IgD-negative memory B cell (primary cell): ENCODE data around the gene MEF2D. TPM values are rescaled to one million over a fixed set of nuclear protein-coding genes. Genes with fewer than 3 reads are reported as not detected.

ENCODE experiments used
- H3K27ac Mint-ChIP-seq, 3 donors: one replicate each; pipeline ENCODE4 v1.8.0; 2020 to 2022; ENCODE audit warnings: mild to moderate bottlenecking in 3 of 3, mixed read lengths in 3 of 3, moderate library complexity in 1 of 3
- H3K27me3 Mint-ChIP-seq: one replicate; pipeline ENCODE4 v1.8.0; 2021; ENCODE audit warnings: mixed read lengths
- H3K36me3 Mint-ChIP-seq: one replicate; pipeline ENCODE4 v1.8.0; 2020; ENCODE audit warnings: mild to moderate bottlenecking, mixed read lengths
- H3K4me1 Mint-ChIP-seq, 3 donors: one replicate each; pipeline ENCODE4 v1.8.0; 2020 to 2022; ENCODE audit warnings: mixed read lengths in 3 of 3, mild to moderate bottlenecking in 1 of 3
- H3K4me3 Mint-ChIP-seq, 4 donors: one replicate each; pipeline ENCODE4 v1.8.0; 2020 to 2022; ENCODE audit warnings: mild to moderate bottlenecking in 4 of 4, mixed read lengths in 4 of 4, moderate library complexity in 3 of 4
- H3K9me3 Mint-ChIP-seq, 3 donors: one replicate each; pipeline ENCODE4 v1.8.0; 2020 to 2021; ENCODE audit warnings: mixed read lengths in 3 of 3, mild to moderate bottlenecking in 1 of 3
- polyA plus RNA-seq: library from polyadenylated mRNA; unstranded; fragments of 300-500 nt; fragmentation: Illumina TruSeq; gene quantifications from one replicate; pipeline ENCODE4 v1.2.3, GENCODE V29; 2021

Gene MEF2D
- polyA plus RNA-seq, 1 donor from 2014 or later, result 16.2 TPM

DNA sequence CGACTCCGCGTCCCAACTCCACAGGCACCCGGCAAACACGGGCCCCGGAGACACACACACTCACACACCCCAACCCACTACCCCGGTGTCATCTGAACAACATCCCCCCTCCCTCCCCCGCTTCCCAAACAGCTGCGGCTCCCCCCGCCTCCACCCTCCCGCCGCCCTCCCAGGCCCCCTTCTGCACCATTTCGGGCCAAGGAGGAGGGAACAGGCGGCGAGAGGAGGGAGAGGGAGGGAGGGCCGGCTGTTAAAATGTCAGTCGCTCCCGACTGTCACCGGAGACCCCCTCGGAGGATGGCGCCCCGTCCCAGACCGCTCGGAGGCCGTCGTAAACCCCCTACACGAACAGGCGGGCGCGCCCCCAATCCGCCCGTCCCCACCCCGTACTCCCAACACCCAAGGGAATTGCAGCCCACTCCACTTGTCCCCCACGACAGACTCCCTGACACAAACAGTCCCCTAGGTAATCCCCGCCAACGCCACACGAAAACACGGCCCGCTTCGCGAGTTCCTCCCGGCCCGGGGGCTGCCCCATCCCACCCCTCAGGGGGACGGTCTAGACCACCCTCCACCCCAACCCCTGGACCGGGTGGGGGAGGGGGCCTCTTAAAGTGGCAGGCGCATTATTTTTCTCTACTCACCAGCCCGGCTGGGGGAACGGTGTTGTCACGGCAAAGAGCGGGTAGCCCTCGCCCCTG is 583 bp downstream of the MEF2D start:
- Mint-ChIP-seq H3K4me3 (peak overlapping the region; percentile 80 to 96 (median 92)), H3K27ac (peak overlapping the region; percentile 92 to 98 (median 93)), H3K36me3 (peaks cover 1% of the 10 kb centered on the region), H3K9me3 (no peaks in the 10 kb centered on the region), H3K27me3 (no peaks in the 10 kb centered on the region), H3K4me1 (peaks cover 52 to 64% (median 64%) of the 10 kb centered on the region in 3 donors)

- Mint-ChIP-seq H3K4me1 (peaks cover 51 to 67% (median 62%) of the 10 kb centered on the region in 3 donors), H3K27me3 (no peaks in the 10 kb centered on the region), H3K27ac (peak overlapping the region; percentile 92 to 98 (median 93)), H3K9me3 (no peaks in the 10 kb centered on the region), H3K4me3 (peak overlapping the region; percentile 80 to 96 (median 92)), H3K36me3 (peaks cover 1% of the 10 kb centered on the region)
These were observed 1.3 kb downstream of the MEF2D start for GRCh38 chr1:156499194-156499841.

- Mint-ChIP-seq H3K27ac (peak overlapping the region; percentile 92 to 98 (median 93)), H3K4me3 (peak overlapping the region; percentile 80 to 96 (median 92)), H3K36me3 (peaks cover 1% of the 10 kb centered on the region), H3K4me1 (peaks cover 50 to 67% (median 63%) of the 10 kb centered on the region in 3 donors), H3K27me3 (no peaks in the 10 kb centered on the region), H3K9me3 (no peaks in the 10 kb centered on the region)
These were observed 2.0 kb downstream of the MEF2D start for GRCh38 chr1:156498432-156499193.

- peak overlapping the region; percentile 80 to 96 (median 92) for H3K4me3 Mint-ChIP-seq
- H3K36me3 Mint-ChIP-seq, result peaks cover 1% of the 10 kb centered on the region
- peaks cover 54 to 67% (median 60%) of the 10 kb centered on the region in 3 donors for H3K4me1 Mint-ChIP-seq
These were observed 2.7 kb downstream of the MEF2D start for GRCh38 chr1:156497743-156498431.

GRCh38 chr1:156497078-156497742 is 3.4 kb downstream of the MEF2D start:
- Mint-ChIP-seq H3K9me3 (no peaks in the 10 kb centered on the region), H3K4me1 (peaks cover 58 to 68% (median 62%) of the 10 kb centered on the region in 3 donors), H3K27ac (peak overlapping the region; percentile 86 to 98 (median 92)), H3K36me3 (peaks cover 1% of the 10 kb centered on the region), H3K27me3 (no peaks in the 10 kb centered on the region), H3K4me3 (peak overlapping the region; percentile 30 to 96 (median 74))

More at GRCh38 chr1:156497743-156498431, 2.7 kb downstream of the MEF2D start:
- peak overlapping the region; percentile 92 to 98 (median 93) for H3K27ac Mint-ChIP-seq
- H3K9me3 Mint-ChIP-seq, result no peaks in the 10 kb centered on the region
- no peaks in the 10 kb centered on the region for H3K27me3 Mint-ChIP-seq

DNA sequence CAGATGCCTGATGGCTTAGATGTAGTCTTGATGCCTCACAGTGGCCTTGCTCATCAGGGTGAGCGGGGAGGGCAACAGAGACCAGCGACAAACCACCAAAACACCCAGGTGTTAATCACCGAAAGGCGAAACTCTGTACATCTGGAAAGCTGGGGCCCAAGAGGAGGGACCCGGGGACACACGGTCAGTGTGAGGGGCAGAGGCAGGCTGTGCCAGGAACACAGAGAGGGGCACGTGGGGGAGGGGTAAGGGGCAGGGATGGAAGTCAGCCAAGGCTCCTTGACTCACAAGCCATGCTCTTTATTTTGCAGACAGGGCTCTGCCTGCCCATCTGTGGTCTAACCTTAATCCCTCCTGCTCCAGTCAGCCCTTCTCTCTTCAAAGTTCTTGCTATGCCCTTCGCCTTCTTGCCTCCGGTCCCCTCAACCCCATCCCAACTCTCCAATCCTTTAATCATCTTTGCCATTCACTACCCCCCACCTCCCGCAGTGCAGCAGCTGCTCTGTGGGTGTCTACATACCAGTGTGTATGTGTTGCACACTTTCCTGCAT is 4.3 kb downstream of the MEF2D start:
- H3K9me3 Mint-ChIP-seq, result no peaks in the 10 kb centered on the region
- H3K36me3 Mint-ChIP-seq, result peaks cover 1% of the 10 kb centered on the region
- H3K4me3 Mint-ChIP-seq, result peak overlapping the region; percentile 56 to 96 (median 83)
- peaks cover 62 to 70% (median 67%) of the 10 kb centered on the region in 3 donors for H3K4me1 Mint-ChIP-seq
- peak overlapping the region; percentile 89 to 98 (median 92) for H3K27ac Mint-ChIP-seq
- H3K27me3 Mint-ChIP-seq, result no peaks in the 10 kb centered on the region

GRCh38 chr1:156495401-156496140 is 5.0 kb downstream of the MEF2D start:
- H3K27me3 Mint-ChIP-seq, result no peaks in the 10 kb centered on the region
- H3K36me3 Mint-ChIP-seq, result peaks cover 1% of the 10 kb centered on the region

GRCh38 chr1:156494309-156494895 is 6.2 kb downstream of the MEF2D start:
- Mint-ChIP-seq H3K4me1 (peaks cover 68 to 84% (median 83%) of the 10 kb centered on the region in 3 donors), H3K27me3 (no peaks in the 10 kb centered on the region), H3K36me3 (peaks cover 1% of the 10 kb centered on the region), H3K9me3 (no peaks in the 10 kb centered on the region), H3K27ac (peak overlapping the region in 1 of 3 donors; percentile 93), H3K4me3 (peak overlapping the region in 3 of 4 donors; percentile 71 to 91 (median 80))

More at GRCh38 chr1:156495401-156496140, 5.0 kb downstream of the MEF2D start:
- Mint-ChIP-seq H3K9me3 (no peaks in the 10 kb centered on the region), H3K4me1 (peaks cover 68 to 77% (median 74%) of the 10 kb centered on the region in 3 donors), H3K4me3 (peak overlapping the region; percentile 56 to 96 (median 83)), H3K27ac (peak overlapping the region; percentile 89 to 98 (median 92))

DNA sequence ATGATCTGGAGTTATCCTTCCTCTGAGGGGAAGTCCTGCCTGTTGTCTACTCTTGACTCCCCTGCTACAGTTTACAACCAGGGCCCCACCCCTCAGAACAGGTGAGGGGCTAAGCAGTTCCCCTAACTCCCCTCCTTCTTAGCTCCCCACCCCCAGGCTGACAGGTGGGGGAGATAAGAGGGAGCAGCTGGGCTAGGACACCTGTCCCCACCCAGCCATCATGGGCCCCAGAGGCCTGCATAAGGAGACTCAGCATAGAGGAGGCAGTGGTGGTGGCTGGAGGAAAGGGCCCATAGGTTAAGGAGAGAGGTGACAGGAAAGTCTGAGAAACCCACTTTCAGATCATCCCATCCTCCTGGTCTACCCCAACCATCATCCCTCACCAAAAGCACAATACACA is 6.8 kb downstream of the MEF2D start:
- H3K36me3 Mint-ChIP-seq, result peaks cover 1% of the 10 kb centered on the region
- peaks cover 72 to 88% (median 86%) of the 10 kb centered on the region in 3 donors for H3K4me1 Mint-ChIP-seq
- peak overlapping the region; percentile 28 to 91 (median 68) for H3K4me3 Mint-ChIP-seq
- no peaks in the 10 kb centered on the region for H3K27me3 Mint-ChIP-seq
- H3K9me3 Mint-ChIP-seq, result no peaks in the 10 kb centered on the region
- H3K27ac Mint-ChIP-seq, result peak overlapping the region; percentile 90 to 97 (median 93)

DNA sequence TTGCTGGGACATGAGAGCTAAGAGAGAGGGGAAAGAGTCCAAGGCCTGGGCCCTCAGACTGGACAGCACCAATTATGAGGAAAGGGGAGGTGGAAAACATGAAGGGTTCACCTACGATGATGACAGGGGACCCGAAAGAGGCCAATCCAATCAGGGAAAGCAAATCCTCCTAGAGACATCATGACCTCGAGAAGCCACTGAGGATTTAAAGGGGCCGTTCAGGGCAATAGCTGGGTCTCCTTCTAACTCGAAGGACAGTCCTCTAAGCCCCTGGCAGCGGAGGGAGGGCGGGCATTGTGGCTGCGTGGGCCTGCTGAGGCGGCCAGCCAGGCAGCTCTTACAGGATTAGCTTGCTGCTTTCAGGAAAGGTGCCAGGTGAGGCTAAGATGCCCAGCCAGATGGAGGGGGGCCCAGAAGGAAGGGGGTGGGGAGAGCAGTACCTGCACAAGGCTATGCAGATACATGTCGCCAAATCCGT is 7.4 kb downstream of the MEF2D start:
- H3K4me3 Mint-ChIP-seq, result peak overlapping the region; percentile 78 to 97 (median 86)
- H3K9me3 Mint-ChIP-seq, result no peaks in the 10 kb centered on the region
- peaks cover 1% of the 10 kb centered on the region for H3K36me3 Mint-ChIP-seq
- H3K27me3 Mint-ChIP-seq, result no peaks in the 10 kb centered on the region
- H3K27ac Mint-ChIP-seq, result peak overlapping the region; percentile 93 to 98 (median 97)
- H3K4me1 Mint-ChIP-seq, result peaks cover 74 to 90% (median 86%) of the 10 kb centered on the region in 3 donors

DNA sequence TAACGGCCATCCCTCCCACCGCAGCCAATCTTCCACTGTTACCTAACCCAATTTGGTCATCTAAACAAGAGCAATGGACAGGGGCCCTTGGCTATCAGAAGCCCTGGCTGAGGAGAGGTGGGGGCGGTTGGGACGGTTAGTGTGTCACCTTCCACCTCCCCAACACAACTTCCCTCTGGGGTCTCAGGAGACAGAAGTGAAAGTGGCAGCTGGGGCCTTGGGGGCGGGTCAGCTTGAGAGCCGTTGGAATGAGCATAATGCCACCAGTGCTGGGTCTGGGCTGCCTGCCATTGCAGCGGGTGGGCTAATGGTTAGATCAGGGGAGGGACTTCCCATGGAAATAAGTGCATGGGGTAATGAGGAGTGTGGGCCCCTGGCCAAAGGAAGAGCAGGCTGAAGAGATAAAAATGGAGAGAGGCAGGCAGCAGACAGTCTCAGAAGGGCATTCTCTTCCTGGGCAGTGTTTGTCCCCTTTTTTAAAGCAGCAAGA is 7.9 kb downstream of the MEF2D start:
- H3K4me1 Mint-ChIP-seq, result peaks cover 74 to 91% (median 87%) of the 10 kb centered on the region in 3 donors
- peak overlapping the region; percentile 78 to 97 (median 86) for H3K4me3 Mint-ChIP-seq

DNA sequence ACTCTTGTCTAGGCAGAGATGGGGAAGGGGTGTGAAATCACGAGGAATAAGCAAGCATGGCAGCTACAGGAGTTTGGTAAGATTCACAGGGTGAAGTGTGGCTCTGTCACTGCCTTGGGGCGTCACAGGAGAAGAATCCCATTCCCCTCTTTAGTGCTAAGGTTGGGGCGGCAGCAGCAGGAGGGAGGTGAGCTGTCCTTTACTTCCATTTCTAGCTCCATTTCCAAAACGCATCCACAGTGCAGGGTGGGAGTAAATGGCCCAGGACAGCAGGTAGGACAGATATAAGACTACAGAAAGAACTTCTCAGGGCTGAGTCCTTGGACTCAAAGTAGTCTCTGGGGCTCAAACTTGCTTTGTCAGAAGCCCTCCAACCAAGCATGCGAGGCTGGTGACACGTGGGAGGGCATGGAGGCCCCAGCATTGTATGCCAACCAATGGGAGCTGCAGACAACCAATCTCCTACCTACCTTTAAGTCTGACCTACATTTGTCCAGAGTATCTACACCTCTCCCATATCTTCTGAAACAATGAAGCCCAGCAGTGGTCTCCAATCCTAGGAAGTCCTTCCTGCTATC is 8.5 kb downstream of the MEF2D start:
- Mint-ChIP-seq H3K4me3 (peak overlapping the region; percentile 78 to 97 (median 86)), H3K9me3 (no peaks in the 10 kb centered on the region), H3K27me3 (no peaks in the 10 kb centered on the region), H3K27ac (peak overlapping the region; percentile 93 to 98 (median 97)), H3K36me3 (peaks cover 1% of the 10 kb centered on the region), H3K4me1 (peaks cover 75 to 91% (median 86%) of the 10 kb centered on the region in 3 donors)

More for the DNA sequence above, 7.9 kb downstream of the MEF2D start:
- Mint-ChIP-seq H3K9me3 (no peaks in the 10 kb centered on the region), H3K27ac (peak overlapping the region; percentile 93 to 98 (median 97)), H3K36me3 (peaks cover 1% of the 10 kb centered on the region), H3K27me3 (no peaks in the 10 kb centered on the region)
